HTR-8/SVneo (cell line): ENCODE data around the gene TELO2.
A peak's percentile ranks its signal among the peaks of the same experiment; 100 is the strongest.

Experiments used
- DNase-seq: peaks from one replicate; pipeline ENCODE4 v3.0.0; 2011; ENCODE audit warnings: low spot score, mixed read lengths; ENCODE audit not compliant: insufficient read length
- FAIRE-seq: peaks from 2 replicates; lab custom pipeline; 2011; peaks lifted over from hg19 to GRCh38; lab: Jason Lieb, UNC

Gene TELO2

GRCh38 chr16:1510941-1511351 is 17.8 kb downstream of the TELO2 start:
- DNase-seq (no peak), FAIRE-seq (no peak)

- no peak for DNase-seq
- no peak for FAIRE-seq
These were observed 18.8 kb downstream of the TELO2 start for GRCh38 chr16:1511662-1512569.

GRCh38 chr16:1512774-1513173 is 19.6 kb downstream of the TELO2 start:
- FAIRE-seq: no peak

GRCh38 chr16:1514507-1514906 is 21.3 kb downstream of the TELO2 start:
- FAIRE-seq (no peak), DNase-seq (no peak)

More at GRCh38 chr16:1512774-1513173, 19.6 kb downstream of the TELO2 start:
- no peak for DNase-seq

- no peak for FAIRE-seq
- DNase-seq: no peak
These were observed 25.5 kb downstream of the TELO2 start for GRCh38 chr16:1518626-1519135.

GRCh38 chr16:1519831-1520230 is 26.7 kb downstream of the TELO2 start:
- FAIRE-seq (no peak), DNase-seq (no peak)

GRCh38 chr16:1520461-1520860 is 27.3 kb downstream of the TELO2 start:
- DNase-seq (no peak), FAIRE-seq (no peak)

- DNase-seq: no peak
- FAIRE-seq: no peak
These were observed 30.6 kb downstream of the TELO2 start for GRCh38 chr16:1523581-1524245.

GRCh38 chr16:1524366-1524765 is 31.2 kb downstream of the TELO2 start:
- DNase-seq (no peak), FAIRE-seq (no peak)

GRCh38 chr16:1525871-1526607 is 32.9 kb downstream of the TELO2 start:
- FAIRE-seq: no peak

GRCh38 chr16:1526608-1527555 is 33.7 kb downstream of the TELO2 start:
- FAIRE-seq (no peak), DNase-seq (no peak)

More at GRCh38 chr16:1525871-1526607, 32.9 kb downstream of the TELO2 start:
- DNase-seq: no peak

- no peak for DNase-seq
- FAIRE-seq: peak; percentile 73
These were observed 35.0 kb downstream of the TELO2 start for GRCh38 chr16:1527836-1528811.

GRCh38 chr16:1528921-1529537 is 35.9 kb downstream of the TELO2 start:
- DNase-seq: no peak
- FAIRE-seq: no peak

GRCh38 chr16:1530349-1530882 is 37.3 kb downstream of the TELO2 start:
- no peak for DNase-seq
- FAIRE-seq: no peak

- DNase-seq (no peak), FAIRE-seq (no peak)
These were observed 37.9 kb downstream of the TELO2 start for GRCh38 chr16:1530883-1531637.

GRCh38 chr16:1531638-1531910 is 38.4 kb downstream of the TELO2 start:
- DNase-seq (no peak), FAIRE-seq (no peak)

GRCh38 chr16:1532081-1532760 is 39.1 kb downstream of the TELO2 start:
- no peak for DNase-seq

More at GRCh38 chr16:1532081-1532760, 39.1 kb downstream of the TELO2 start:
- FAIRE-seq: no peak
